Stimulated activated CD4-positive, alpha-beta T cell treated with anti-CD3 and anti-CD28 coated beads, TNF-alpha, amount 100 ng/mL, for 1 hour (primary cell): ENCODE data around the gene LRPAP1.

Experiments used
- DNase-seq, 3 donors: peaks; one replicate each; pipeline ENCODE4 v3.0.0-alpha.2; 2020; ENCODE audit warnings: low read depth in 3 of 3, low spot score in 1 of 3

The LRPAP1 gene

DNA sequence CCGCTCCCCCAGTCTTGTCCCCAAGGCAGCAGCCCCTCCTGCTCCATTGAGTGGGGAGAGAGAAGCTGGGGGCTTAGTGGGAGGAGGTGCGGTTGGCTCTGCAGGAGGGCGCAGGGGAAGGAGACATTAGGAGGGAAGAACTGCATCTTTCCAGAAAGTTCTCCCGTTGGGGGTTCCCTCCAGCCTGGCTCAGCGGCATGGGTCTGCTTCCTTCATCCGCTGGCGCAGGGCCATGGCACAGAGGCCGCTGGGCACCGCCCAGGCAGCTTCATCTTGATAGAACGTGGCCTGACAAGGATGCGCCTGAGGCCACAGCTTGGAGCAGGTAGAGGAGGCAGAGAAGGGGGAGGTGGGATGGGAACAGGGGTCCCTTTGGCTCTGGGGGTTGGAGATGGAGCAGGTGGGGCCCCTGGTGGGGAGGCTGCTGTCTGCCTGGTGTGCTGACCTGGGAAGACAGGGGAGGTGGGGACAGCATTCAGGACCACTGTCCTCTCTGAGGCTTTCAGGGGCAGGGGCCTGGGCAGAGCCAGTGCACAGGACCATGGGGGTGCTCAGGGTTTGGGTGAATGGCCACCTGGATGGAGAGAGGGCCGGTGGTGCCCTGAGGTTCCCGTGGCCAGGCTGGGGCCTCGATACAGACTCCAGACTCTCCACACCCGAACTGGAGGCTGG is 57.0 kb downstream of the LRPAP1 start:
- no peak for DNase-seq

GRCh38 chr4:3473996-3474765 is 58.0 kb downstream of the LRPAP1 start:
- DNase-seq = no peak

DNA sequence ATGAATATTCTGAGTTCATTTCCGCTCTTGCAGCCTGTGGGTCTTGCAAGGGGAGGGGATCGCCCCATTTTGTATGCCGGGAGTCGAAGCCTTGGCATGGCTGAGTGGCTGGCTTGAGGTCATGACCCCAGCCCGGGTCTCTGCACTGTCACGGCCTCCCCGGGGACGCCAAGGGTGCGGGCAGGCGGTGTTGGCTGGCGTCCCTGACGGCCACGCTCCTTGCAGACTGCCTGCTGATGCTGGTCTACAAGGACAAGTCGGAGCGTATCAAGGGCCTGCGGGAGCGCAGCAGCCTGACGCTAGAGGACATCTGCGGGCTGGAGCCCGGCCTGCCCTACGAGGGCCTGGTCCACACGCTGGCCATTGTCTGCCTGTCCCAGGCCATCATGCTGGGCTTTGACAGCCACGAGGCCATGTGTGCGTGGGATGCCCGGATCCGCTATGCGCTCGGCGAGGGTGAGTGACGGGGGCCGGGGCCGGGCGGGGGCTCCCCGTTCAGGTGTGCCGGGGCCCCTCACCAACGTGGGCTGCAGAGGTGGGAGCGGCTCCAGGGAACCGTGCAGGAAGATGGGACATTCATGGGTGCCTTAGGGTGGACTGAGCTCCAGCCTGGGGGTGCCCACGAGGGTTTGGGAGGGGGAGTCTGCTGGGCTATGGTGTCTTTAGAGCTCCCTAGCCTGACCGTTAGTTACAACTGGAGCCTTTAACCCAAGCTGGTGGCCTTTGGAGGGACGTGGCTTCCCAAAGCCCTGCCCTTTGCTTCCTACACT is 58.9 kb downstream of the LRPAP1 start:
- no peak for DNase-seq

DNA sequence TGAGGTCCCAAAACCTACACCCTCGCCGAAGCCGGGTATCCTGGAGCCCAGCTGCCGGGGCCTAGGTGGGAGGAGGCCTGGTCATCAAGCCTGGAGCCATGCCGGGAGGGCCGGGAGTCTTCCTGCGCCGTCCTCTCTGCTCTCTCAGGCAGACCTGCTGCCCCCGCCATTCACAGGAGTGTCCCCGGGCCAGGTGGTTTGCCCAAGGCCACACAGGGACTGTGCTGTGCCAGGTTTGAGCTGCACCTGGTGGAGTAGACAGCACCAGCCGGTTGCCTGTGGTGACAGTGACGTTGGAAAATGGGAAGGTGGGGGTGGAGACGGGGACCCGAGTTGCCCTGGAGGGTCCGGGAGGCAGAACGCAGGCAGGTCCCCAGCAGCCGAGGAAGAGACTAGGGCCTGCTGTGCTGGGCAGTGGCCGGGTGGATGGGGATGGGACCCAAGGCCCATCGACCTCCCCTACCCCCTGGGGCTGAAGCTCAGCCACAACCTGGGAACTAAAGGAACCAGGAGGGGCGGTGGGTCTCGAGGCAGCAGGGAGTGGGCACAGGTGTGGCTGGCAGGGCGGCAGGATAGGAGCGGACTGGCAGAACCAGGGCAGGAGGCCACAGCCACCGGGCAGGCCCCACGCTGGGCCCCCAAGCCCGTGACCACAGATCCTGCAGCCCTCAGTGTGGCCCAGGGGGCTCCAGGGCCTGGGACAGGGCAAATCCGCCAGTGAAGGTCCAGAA is 59.6 kb downstream of the LRPAP1 start:
- DNase-seq = no peak

DNA sequence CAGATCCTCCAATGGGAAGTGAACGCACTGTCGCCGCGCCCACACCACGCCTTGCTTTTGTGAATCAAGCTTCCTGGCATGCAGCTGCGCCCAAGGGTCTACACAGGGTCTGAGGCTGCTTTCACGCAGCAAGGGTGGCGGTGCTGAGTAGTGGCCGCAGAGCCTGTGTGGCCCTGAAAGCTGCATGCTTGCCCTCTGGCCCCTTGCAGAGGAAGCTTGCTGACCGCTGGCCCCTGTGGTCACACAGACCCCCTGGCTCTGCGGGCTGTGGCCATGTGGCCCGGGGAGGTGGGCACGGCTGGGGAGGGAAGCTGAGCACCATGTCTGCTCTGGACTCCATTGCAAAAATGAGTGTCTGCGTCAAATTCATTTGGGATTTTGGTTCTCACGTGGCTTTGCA is 60.3 kb downstream of the LRPAP1 start:
- DNase-seq = no peak

DNA sequence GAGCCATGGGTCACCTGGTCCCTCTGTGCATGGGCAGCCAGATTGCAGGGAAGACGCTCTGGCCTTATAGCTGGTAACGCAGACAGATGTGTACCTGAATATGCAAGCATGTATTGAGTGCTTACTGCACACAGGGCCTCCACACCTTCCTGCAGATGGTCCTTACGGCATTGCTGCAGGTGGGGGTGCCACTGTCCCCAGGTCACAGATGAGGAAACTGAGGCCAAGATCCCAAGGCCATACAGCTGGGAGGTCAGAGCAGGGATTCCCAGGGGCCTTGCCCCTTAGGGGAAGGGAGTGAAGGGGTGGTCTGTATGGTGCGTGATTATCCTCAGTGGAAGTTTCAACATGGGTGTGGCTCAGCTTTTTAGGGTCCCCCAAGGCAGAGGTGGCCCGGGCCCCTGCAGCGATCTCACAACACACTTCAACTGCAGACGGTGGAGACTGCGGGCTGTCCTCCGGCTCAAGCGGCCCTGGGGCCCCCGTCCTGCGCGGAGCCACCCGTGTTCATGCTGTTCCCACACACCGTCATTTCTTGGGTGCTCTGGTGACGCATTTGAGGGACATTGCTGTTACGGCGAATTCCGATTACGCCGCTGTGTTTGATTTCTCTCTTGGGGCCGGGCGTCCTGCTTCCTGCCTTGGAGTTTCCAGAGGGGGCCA is 61.0 kb downstream of the LRPAP1 start:
- no peak for DNase-seq

DNA sequence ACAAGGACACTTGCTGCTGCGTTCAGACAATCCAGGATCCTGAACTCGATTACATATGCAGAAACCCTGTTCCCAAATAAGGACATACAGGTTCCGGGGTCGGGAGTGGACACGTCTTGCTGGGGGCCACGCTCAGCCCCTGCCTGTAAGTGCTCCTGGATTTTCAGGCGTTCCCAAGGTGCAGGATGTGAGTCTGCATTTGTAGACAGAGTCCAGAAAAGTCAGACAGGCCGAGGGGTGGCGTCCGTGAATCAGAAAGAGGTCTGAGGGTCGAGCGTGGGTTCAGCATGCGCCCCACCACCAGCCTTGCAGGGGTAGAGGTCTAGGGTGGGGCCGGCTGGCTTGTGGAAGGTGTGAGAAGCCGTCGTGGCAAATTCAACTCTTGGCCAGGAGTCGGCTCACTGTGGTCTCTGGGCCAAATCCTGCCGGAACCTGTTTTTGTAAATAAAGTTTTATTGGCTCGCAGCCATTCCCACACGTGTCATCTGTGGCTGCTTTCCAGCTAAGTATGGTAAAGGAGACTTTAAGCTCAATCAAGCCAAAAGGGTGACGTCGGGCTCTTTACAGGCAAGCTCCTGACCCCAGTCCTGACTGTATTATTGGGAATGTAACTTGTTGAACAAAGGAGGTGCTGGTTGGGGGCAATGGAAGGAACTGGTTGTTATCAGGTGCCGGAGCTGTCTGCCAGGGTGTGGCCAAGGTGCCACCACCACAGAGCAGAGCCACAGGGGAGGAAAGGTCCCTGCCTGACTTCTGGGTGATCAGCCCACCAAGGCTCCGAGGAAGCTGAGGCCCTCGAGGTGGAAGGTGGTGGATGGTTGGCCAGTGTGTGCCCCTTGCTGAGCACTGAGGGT is 61.8 kb downstream of the LRPAP1 start:
- no peak for DNase-seq

DNA sequence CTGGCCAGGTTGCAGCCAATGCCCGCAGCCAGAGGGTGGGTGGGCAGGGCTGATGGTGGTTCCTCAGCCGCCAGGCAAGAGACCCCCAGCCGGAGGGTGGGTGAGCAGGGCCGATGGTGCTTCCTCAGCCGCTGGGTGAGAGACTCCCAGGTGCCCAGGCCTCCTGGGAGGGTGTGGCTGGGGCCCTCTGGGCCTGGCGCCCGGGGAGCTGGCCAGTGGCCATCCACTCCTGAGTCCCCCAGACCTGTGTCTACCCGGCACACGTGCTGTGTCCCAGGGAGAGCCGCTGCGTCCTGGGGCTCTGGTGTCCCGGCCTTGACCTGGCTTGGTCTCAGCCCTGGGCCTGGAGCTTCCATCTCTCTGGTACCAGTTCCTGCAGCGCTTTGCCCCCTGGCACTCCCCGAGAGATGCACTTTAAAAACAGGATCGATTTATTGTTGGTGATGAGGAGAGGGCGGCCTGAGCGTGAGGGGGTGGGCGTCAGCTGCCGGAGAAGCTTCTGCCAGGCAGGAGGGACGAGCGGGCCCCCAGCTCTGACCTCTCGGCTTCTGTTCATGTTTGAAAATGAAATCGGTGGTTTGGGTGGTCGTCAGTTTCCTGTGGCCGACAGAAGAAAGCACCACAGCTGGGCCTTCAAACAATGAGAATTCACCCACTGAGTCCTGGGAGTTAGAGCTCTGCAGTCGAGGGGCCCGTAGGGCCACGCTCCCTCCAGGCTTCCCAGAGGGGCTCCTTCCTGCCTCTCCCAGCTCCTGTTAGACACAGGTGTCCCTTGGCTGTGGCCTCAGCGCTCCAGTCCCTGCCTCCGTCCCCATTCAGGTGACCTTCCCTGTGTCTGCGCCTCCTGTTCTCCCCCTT is 62.6 kb downstream of the LRPAP1 start:
- DNase-seq = no peak

DNA sequence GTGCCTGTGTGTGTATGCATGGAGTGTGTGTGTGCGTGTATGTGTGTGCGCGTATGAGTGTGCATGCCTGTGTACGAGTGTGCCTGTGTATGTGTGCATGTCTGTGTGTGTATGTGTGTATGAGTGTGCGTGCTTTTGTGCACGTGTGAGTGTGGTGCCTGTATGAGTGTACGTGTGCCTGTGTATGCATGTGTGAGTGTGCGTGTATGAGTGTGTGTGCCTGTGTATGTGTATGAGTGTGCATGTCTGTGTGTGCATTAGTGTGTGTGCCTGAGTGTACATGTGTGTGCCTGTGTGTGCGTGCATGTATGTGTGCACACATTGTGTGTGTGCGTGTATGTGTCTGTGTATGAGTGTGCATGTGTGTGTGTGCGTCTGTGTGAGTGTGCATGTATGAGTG is 63.4 kb downstream of the LRPAP1 start:
- no peak for DNase-seq

GRCh38 chr4:3468154-3468553 is 64.1 kb downstream of the LRPAP1 start:
- DNase-seq = no peak

DNA sequence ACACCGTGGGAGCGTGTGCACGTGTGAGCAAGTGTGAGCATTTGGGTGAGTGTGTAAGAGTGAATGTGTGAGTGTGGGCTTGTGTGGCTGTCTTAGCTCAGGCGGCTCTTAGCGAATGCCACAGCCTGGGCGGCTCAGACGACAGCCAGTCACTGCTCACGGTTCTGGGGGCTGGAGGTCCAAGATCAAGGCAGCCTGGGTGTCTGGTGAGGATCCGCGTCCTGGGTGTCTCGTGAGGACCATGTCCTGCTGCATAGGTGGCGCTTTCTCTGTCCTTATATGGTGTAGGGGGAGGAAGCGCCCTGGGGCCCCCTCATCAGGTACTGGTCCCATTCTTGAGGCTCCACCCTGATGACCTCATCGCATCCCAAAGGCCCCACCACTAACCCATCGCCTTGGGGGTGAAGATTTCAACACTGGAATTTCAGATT is 64.6 kb downstream of the LRPAP1 start:
- DNase-seq = no peak

DNA sequence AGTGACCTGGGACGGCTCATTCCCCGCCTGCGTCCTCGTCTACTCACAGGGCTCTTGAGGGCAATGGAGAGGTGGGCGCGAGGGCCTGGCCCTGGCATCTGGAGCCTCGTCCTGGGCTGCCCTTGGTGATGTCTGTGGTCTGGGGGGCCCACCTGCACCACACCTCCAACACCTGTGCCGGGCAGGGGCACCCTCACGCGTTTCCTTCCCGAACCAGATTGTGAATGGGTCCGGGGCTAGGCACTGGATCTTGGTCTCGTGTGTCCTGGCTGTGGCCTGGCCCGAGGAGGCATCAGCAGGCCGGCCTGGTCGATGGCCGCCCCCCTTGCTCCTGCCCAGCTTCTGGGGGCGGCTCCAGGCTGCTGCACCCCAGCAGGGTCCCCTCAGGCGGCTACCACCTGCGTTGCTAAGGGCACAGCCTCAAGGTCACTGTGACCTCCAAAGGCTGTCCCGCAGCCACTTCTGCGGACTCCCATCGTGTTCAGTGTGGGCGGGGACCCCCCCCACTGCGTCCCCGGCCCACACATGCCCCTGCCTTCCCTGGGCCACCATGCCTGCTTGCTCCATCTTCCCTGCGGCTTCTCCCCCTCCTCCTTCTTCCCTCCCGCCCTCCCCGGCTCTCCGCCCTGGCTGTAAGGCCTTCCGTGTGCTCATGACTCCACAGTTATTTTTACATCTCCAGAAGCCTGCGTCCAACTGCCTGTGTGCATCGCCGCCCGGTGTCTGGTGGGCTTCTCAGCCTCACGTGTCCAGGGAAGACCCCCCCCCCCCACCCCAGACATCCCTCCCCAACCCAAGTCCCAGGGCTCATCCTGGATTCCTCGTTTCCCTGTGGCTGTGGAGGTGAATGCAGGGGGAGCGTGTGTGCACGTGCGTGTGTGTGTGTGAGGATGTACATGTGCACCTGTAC is 65.3 kb downstream of the LRPAP1 start:
- DNase-seq = no peak

- no peak for DNase-seq
Observed at GRCh38 chr4:3465698-3466671, 66.2 kb downstream of the LRPAP1 start.

- DNase-seq = no peak
Observed at GRCh38 chr4:3464911-3465697, 67.1 kb downstream of the LRPAP1 start.

DNA sequence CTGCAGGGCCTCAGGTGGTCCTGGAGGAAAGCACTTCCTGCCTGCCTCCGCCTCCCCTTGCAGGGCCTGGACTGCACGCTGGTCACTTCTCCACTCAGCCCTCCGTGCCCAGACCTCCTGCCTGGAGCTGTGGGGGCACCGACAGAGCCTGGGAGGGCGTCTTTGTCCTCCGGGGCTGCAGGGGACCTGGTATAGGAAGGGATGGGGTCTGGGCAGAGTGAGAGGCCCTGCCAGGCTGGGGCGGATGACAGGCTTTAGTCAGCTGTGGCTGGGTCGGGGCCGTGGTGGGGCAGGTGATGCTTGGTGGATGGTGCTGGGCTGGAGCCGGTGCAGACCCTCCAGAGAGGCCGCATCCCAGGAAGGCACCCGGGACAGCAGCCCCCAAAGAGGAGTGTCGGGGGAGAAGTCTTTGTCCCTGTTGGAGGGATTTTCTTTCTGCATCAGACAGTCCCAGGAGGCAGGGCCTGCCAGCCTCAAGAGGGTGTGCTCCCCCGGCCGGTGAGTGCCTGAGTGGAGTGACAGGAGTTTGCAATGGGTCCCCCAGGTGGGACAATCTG is 67.8 kb downstream of the LRPAP1 start:
- no peak for DNase-seq
